CMK (cell line): Measurements from ENCODE around the gene SP2.

Source experiments
- DNase-seq: peaks from one replicate; pipeline ENCODE4 v3.0.0-alpha.2; 2010; ENCODE audit warnings: low read depth

The SP2 gene

GRCh38 chr17:47895856-47896671 lies at the start of gene SP2:
SP2 (plus strand) TSS chr17:47896236; CDS start chr17:47896287, 51 bp downstream.
- DNase-seq: peak; percentile 100

GRCh38 chr17:47846716-47847340 lies 49.2 kb upstream of the SP2 start:
- DNase-seq: no peak

- no peak for DNase-seq
Measured at GRCh38 chr17:47847341-47848197, 48.5 kb upstream of the SP2 start.

GRCh38 chr17:47848198-47848513 lies 47.9 kb upstream of the SP2 start:
- no peak for DNase-seq

GRCh38 chr17:47850373-47850691 lies 45.7 kb upstream of the SP2 start:
- no peak for DNase-seq

- DNase-seq: no peak
Measured at GRCh38 chr17:47850692-47851573, 45.1 kb upstream of the SP2 start, which contains the start of gene SP6. SP6 (minus strand) TSS chr17:47851163; CDS start chr17:47848429, 2,734 bp downstream.

- DNase-seq: no peak
Measured at GRCh38 chr17:47851764-47852112, 44.3 kb upstream of the SP2 start.

GRCh38 chr17:47852113-47852949 lies 43.7 kb upstream of the SP2 start:
- DNase-seq: no peak

- DNase-seq: no peak
Measured at GRCh38 chr17:47853616-47854015, 42.4 kb upstream of the SP2 start.

- DNase-seq: no peak
Measured at GRCh38 chr17:47855737-47856136, 40.3 kb upstream of the SP2 start.

- no peak for DNase-seq
Measured at GRCh38 chr17:47856830-47857229, 39.2 kb upstream of the SP2 start.

GRCh38 chr17:47857551-47858455 lies 38.2 kb upstream of the SP2 start:
- no peak for DNase-seq

GRCh38 chr17:47860386-47860785 lies 35.6 kb upstream of the SP2 start:
- DNase-seq: no peak

- no peak for DNase-seq
Measured at GRCh38 chr17:47862621-47863440, 33.2 kb upstream of the SP2 start.

- DNase-seq: no peak
Measured at GRCh38 chr17:47864791-47865216, 31.2 kb upstream of the SP2 start.

- no peak for DNase-seq
Measured at GRCh38 chr17:47866941-47867340, 29.1 kb upstream of the SP2 start.

GRCh38 chr17:47867813-47868533 lies 28.1 kb upstream of the SP2 start:
- no peak for DNase-seq

GRCh38 chr17:47869114-47869513 lies 26.9 kb upstream of the SP2 start:
- no peak for DNase-seq
